ENCODE data around the gene C17orf107. TPM values are rescaled to one million over a fixed set of nuclear protein-coding genes. Genes with fewer than 3 reads are reported as not detected.
"Not testable (repeated sequence)": the region's sequence is repeated elsewhere in the genome, so short reads cannot be mapped to it uniquely, and the experiment has no call there.

C17orf107 gene
- total RNA-seq, 1 experiment from 2014 or later: 0.18 TPM

- no peaks in the 10 kb centered on the region for H3K27me3 ChIP-seq (replicated peaks)
- DNase-seq (ENCODE audit: low read depth in 1 of 2, low spot score in 2 of 2): no peak
- no peaks in the 10 kb centered on the region for H3K9me3 ChIP-seq (replicated peaks)
- H3K4me1 ChIP-seq (replicated peaks): no peaks in the 10 kb centered on the region
- H3K4me3 ChIP-seq: no peak overlapping the region
- no peaks in the 10 kb centered on the region for H3K36me3 ChIP-seq
- no peak overlapping the region for H3K27ac ChIP-seq
These were observed 22.0 kb downstream of the C17orf107 start for GRCh38 chr17:4921320-4921719.

- not testable (repeated sequence) for H3K9me3 ChIP-seq (replicated peaks); H3K4me1 ChIP-seq (replicated peaks); H3K27ac ChIP-seq; H3K27me3 ChIP-seq (replicated peaks); DNase-seq (ENCODE audit: low read depth in 1 of 2, low spot score in 2 of 2); H3K4me3 ChIP-seq; H3K36me3 ChIP-seq
These were observed 27.4 kb downstream of the C17orf107 start for GRCh38 chr17:4926577-4927335.

GRCh38 chr17:4928881-4929280 is 29.5 kb downstream of the C17orf107 start:
- H3K27ac ChIP-seq: no peak overlapping the region
- no peak overlapping the region for H3K4me3 ChIP-seq
- H3K9me3 ChIP-seq (replicated peaks): no peaks in the 10 kb centered on the region
- peaks cover 5% of the 10 kb centered on the region; the same call in 1 of the 2 replicates for H3K4me1 ChIP-seq (replicated peaks)
- H3K36me3 ChIP-seq: no peaks in the 10 kb centered on the region
- H3K27me3 ChIP-seq (replicated peaks): no peaks in the 10 kb centered on the region
- no peak for DNase-seq (ENCODE audit: low read depth in 1 of 2, low spot score in 2 of 2)

- H3K27ac ChIP-seq: no peak within 1 kb of the TSS
- no peaks in the 10 kb centered on the region for H3K27me3 ChIP-seq (replicated peaks)
- no peaks in the 10 kb centered on the region for H3K36me3 ChIP-seq
- no peaks in the 10 kb centered on the region for H3K9me3 ChIP-seq (replicated peaks)
- peaks cover 13% of the 10 kb centered on the region for H3K4me1 ChIP-seq (replicated peaks)
- DNase-seq (ENCODE audit: low read depth in 1 of 2, low spot score in 2 of 2): no peak
- no peak within 1 kb of the TSS for H3K4me3 ChIP-seq
These were observed 32.6 kb downstream of the C17orf107 start, which contains the start of gene GP1BA for GRCh38 chr17:4931963-4932362. Gene GP1BA (plus strand): TSS chr17:4932277. CDS start chr17:4932605, 328 bp downstream.

- H3K4me3 ChIP-seq: no peak overlapping the region
- no peak overlapping the region for H3K27ac ChIP-seq
- H3K36me3 ChIP-seq: peaks cover 6% of the 10 kb centered on the region
- no peaks in the 10 kb centered on the region for H3K9me3 ChIP-seq (replicated peaks)
- peaks cover 13% of the 10 kb centered on the region for H3K4me1 ChIP-seq (replicated peaks)
- DNase-seq (ENCODE audit: low read depth in 1 of 2, low spot score in 2 of 2): no peak
- no peaks in the 10 kb centered on the region for H3K27me3 ChIP-seq (replicated peaks)
These were observed 33.4 kb downstream of the C17orf107 start for GRCh38 chr17:4932756-4933155.

- Histone ChIP-seq H3K9me3 (replicated peaks) (no peaks in the 10 kb centered on the region), H3K4me3 (no peak overlapping the region), H3K27me3 (replicated peaks) (no peaks in the 10 kb centered on the region), H3K4me1 (replicated peaks) (peaks cover 15% of the 10 kb centered on the region), H3K36me3 (peaks cover 15% of the 10 kb centered on the region), H3K27ac (no peak overlapping the region)
- no peak for DNase-seq (ENCODE audit: low read depth in 1 of 2, low spot score in 2 of 2)
These were observed 34.3 kb downstream of the C17orf107 start for GRCh38 chr17:4933646-4934045.

GRCh38 chr17:4934173-4934979 is 35.0 kb downstream of the C17orf107 start:
- Histone ChIP-seq H3K27me3 (replicated peaks) (no peaks in the 10 kb centered on the region), H3K27ac (no peak overlapping the region), H3K4me1 (replicated peaks) (peaks cover 19% of the 10 kb centered on the region), H3K4me3 (peak overlapping the region; percentile 15; the same call in 1 of the 2 replicates), H3K36me3 (peaks cover 18% of the 10 kb centered on the region), H3K9me3 (replicated peaks) (no peaks in the 10 kb centered on the region)
- peak; percentile 43 to 60 for DNase-seq (ENCODE audit: low read depth in 1 of 2, low spot score in 2 of 2)

GRCh38 chr17:4935650-4936049 is 36.3 kb downstream of the C17orf107 start:
- no peaks in the 10 kb centered on the region for H3K27me3 ChIP-seq (replicated peaks)
- H3K9me3 ChIP-seq (replicated peaks): no peaks in the 10 kb centered on the region
- no peak overlapping the region for H3K27ac ChIP-seq
- H3K36me3 ChIP-seq: peaks cover 20% of the 10 kb centered on the region
- H3K4me3 ChIP-seq: no peak overlapping the region
- H3K4me1 ChIP-seq (replicated peaks): peaks cover 21% of the 10 kb centered on the region
- no peak for DNase-seq (ENCODE audit: low read depth in 1 of 2, low spot score in 2 of 2)

GRCh38 chr17:4936436-4936835 is 37.1 kb downstream of the C17orf107 start:
- Histone ChIP-seq H3K4me1 (replicated peaks) (peaks cover 28% of the 10 kb centered on the region), H3K27me3 (replicated peaks) (no peaks in the 10 kb centered on the region), H3K27ac (no peak overlapping the region), H3K9me3 (replicated peaks) (no peaks in the 10 kb centered on the region), H3K4me3 (no peak overlapping the region), H3K36me3 (peaks cover 28% of the 10 kb centered on the region)
- no peak for DNase-seq (ENCODE audit: low read depth in 1 of 2, low spot score in 2 of 2)

- Histone ChIP-seq H3K4me3 (no peak overlapping the region), H3K27me3 (replicated peaks) (no peaks in the 10 kb centered on the region), H3K27ac (no peak overlapping the region), H3K9me3 (replicated peaks) (no peaks in the 10 kb centered on the region), H3K4me1 (replicated peaks) (peaks cover 34% of the 10 kb centered on the region), H3K36me3 (peaks cover 38% of the 10 kb centered on the region)
- DNase-seq (ENCODE audit: low read depth in 1 of 2, low spot score in 2 of 2): no peak
These were observed 38.2 kb downstream of the C17orf107 start for GRCh38 chr17:4937553-4937952.

- peaks cover 34% of the 10 kb centered on the region for H3K4me1 ChIP-seq (replicated peaks)
These were observed 38.7 kb downstream of the C17orf107 start for GRCh38 chr17:4938069-4938491.

GRCh38 chr17:4938688-4939545 is 39.6 kb downstream of the C17orf107 start:
- Histone ChIP-seq H3K4me3 (peak overlapping the region; percentile 59), H3K27me3 (replicated peaks) (no peaks in the 10 kb centered on the region), H3K9me3 (replicated peaks) (no peaks in the 10 kb centered on the region), H3K4me1 (replicated peaks) (peaks cover 28% of the 10 kb centered on the region), H3K27ac (no peak overlapping the region), H3K36me3 (peaks cover 51% of the 10 kb centered on the region)
- peak in 1 of 2 experiments; percentile 14 for DNase-seq (ENCODE audit: low read depth in 1 of 2, low spot score in 2 of 2)

More at GRCh38 chr17:4938069-4938491, 38.7 kb downstream of the C17orf107 start:
- H3K36me3 ChIP-seq: peaks cover 43% of the 10 kb centered on the region
- no peaks in the 10 kb centered on the region for H3K27me3 ChIP-seq (replicated peaks)
- H3K27ac ChIP-seq: no peak overlapping the region
- no peaks in the 10 kb centered on the region for H3K9me3 ChIP-seq (replicated peaks)
- DNase-seq (ENCODE audit: low read depth in 1 of 2, low spot score in 2 of 2): no peak
- no peak overlapping the region for H3K4me3 ChIP-seq

GRCh38 chr17:4939546-4939795 is 40.1 kb downstream of the C17orf107 start:
- Histone ChIP-seq H3K36me3 (peaks cover 57% of the 10 kb centered on the region), H3K4me3 (peak overlapping the region; percentile 59), H3K27ac (no peak overlapping the region), H3K9me3 (replicated peaks) (no peaks in the 10 kb centered on the region), H3K27me3 (replicated peaks) (no peaks in the 10 kb centered on the region), H3K4me1 (replicated peaks) (peaks cover 26% of the 10 kb centered on the region)
- no peak for DNase-seq (ENCODE audit: low read depth in 1 of 2, low spot score in 2 of 2)

All from SJSA1 (cell line).